ENCODE data around the gene PLCB3. TPM values are rescaled to one million over a fixed set of nuclear protein-coding genes. Genes with fewer than 3 reads are reported as not detected.
A peak's percentile ranks its signal among the peaks of the same experiment; 100 is the strongest.

PLCB3 gene
- total RNA-seq, 4 donors from 2014 or later: 196 to 453 (median 359) TPM

- Histone ChIP-seq H3K36me3 (peaks cover 0 to 3% (median 0%) of the 10 kb centered on the region in 3 donors), H3K4me1 (peaks cover 3 to 31% (median 16%) of the 10 kb centered on the region in 4 donors), H3K27me3 (peaks cover 0 to 13% of the 10 kb centered on the region in 2 donors), H3K27ac (no peak overlapping the region), H3K9me3 (no peaks in the 10 kb centered on the region), H3K4me3 (no peak overlapping the region)
- no peak for DNase-seq
- TF ChIP-seq POLR2A (IDR thresholded peaks at IDR 0.05) (no peak), CTCF (IDR thresholded peaks at IDR 0.05) (no peak)
These were observed 35.5 kb downstream of the PLCB3 start for GRCh38 chr11:64286801-64287159.

- H3K4me1 ChIP-seq: peaks cover 3 to 41% (median 23%) of the 10 kb centered on the region in 4 donors
- H3K27ac ChIP-seq: no peak overlapping the region
- no peaks in the 10 kb centered on the region for H3K36me3 ChIP-seq
- peaks cover 0 to 23% of the 10 kb centered on the region in 2 donors for H3K27me3 ChIP-seq
- H3K9me3 ChIP-seq: no peaks in the 10 kb centered on the region
- TF ChIP-seq POLR2A (IDR thresholded peaks at IDR 0.05): no peak
- TF ChIP-seq CTCF (IDR thresholded peaks at IDR 0.05): no peak
- peak in 1 of 3 donors; percentile 44 for DNase-seq
- H3K4me3 ChIP-seq: no peak overlapping the region
These were observed 36.5 kb downstream of the PLCB3 start for GRCh38 chr11:64287676-64288352.

DNA sequence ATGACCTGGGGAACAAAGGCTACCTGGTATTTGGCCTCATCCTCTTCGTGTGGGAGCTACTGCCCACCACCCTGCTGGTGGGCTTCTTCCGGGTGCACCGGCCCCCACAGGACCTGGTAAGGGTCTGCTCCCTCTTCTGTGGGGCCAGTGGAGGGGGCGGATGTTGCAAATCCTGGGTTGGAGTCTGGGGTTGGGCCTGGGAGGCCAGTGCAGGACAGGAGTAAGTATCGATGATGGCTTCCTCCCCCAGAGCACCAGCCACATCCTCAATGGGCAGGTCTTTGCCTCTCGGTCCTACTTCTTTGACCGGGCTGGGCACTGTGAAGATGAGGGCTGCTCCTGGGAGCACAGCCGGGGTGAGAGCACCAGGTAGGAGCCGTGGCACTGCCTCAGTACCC is 37.0 kb downstream of the PLCB3 start:
- peaks cover 0 to 27% of the 10 kb centered on the region in 2 donors for H3K27me3 ChIP-seq
- H3K9me3 ChIP-seq: no peaks in the 10 kb centered on the region
- no peak overlapping the region for H3K27ac ChIP-seq
- no peak for TF ChIP-seq POLR2A (IDR thresholded peaks at IDR 0.05)
- TF ChIP-seq CTCF (IDR thresholded peaks at IDR 0.05): no peak
- DNase-seq: no peak
- H3K36me3 ChIP-seq: no peaks in the 10 kb centered on the region
- no peak overlapping the region for H3K4me3 ChIP-seq
- peaks cover 2 to 36% (median 23%) of the 10 kb centered on the region in 4 donors for H3K4me1 ChIP-seq

- no peak for DNase-seq
- no peaks in the 10 kb centered on the region for H3K9me3 ChIP-seq
- peaks cover 0 to 30% of the 10 kb centered on the region in 2 donors for H3K27me3 ChIP-seq
- no peak overlapping the region for H3K4me3 ChIP-seq
- TF ChIP-seq POLR2A (IDR thresholded peaks at IDR 0.05) (no peak), CTCF (IDR thresholded peaks at IDR 0.05) (no peak)
- H3K27ac ChIP-seq: no peak overlapping the region
- no peaks in the 10 kb centered on the region for H3K36me3 ChIP-seq
- H3K4me1 ChIP-seq: peaks cover 0 to 28% (median 18%) of the 10 kb centered on the region in 4 donors
These were observed 37.8 kb downstream of the PLCB3 start for GRCh38 chr11:64289002-64289564.

DNA sequence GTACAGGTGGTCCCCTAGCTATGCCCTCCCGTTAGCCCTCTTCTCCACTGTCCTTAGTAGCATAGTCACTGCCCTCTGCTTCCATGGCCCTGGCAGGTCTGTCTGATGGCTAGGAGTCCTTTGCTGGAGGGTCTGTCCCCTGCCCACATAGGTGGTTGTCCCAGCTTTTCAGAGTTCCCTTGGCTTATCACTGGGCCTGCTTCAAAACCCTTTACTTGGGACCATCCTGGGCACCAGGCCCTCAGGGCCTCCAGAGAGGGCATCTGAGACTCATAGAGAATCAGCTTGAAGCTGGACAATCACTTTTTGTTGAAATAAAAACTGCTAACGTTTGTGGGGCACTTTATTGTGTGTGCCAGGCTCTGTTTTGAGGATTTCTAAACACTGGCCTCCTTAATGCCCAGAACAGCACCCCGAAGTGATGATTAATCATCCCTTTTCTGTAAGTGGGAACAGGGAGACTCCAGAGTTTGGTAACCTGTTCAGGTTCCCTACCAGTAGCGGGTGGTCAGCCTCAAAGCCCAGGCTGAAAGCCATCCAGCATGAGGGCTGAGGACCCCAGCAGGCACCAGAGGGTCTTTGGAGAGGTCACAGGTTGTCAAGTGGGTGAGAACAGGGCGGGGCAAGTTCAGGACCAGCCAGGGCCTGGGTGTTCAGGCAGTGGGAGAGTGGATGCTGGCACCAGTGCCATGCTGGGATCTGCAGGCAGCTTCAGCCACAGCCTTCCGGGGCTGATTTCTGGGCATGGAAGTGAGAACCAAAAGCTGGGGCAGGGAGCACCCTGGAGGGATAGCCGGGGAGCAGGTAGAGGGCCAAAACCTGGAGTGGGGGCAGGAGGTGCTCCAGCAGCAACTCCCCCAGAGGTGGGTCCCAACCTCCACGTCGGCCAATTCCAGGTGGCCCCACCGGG is 39.3 kb downstream of the PLCB3 start:
- H3K27me3 ChIP-seq: peaks cover 0 to 35% of the 10 kb centered on the region in 2 donors
- no peak overlapping the region for H3K4me3 ChIP-seq
- H3K27ac ChIP-seq: no peak overlapping the region
- no peaks in the 10 kb centered on the region for H3K36me3 ChIP-seq
- no peaks in the 10 kb centered on the region for H3K9me3 ChIP-seq
- H3K4me1 ChIP-seq: peaks cover 0 to 27% (median 16%) of the 10 kb centered on the region in 4 donors
- no peak for TF ChIP-seq POLR2A (IDR thresholded peaks at IDR 0.05)
- no peak for TF ChIP-seq CTCF (IDR thresholded peaks at IDR 0.05)
- peak in 1 of 3 donors; percentile 45 for DNase-seq

Measured in Peyer's patch (tissue), 4 donors.